NCI-H226 (cell line): Measurements from ENCODE around the gene PPP1R2C.

Experiments
- DNase-seq: peaks from one replicate; pipeline ENCODE4 v3.0.0-alpha.2; 2015

The PPP1R2C gene

GRCh38 chrX:42778096-42778495 is at the start of gene PPP1R2C:
PPP1R2C (minus strand) TSS chrX:42778163; CDS start chrX:42778079, 84 bp downstream.
- DNase-seq: no peak

- no peak for DNase-seq
Measured at GRCh38 chrX:42825201-42825600, 47.2 kb upstream of the PPP1R2C start.

- DNase-seq: no peak
Measured at GRCh38 chrX:42824541-42824940, 46.6 kb upstream of the PPP1R2C start.

GRCh38 chrX:42823443-42823842 is 45.5 kb upstream of the PPP1R2C start:
- no peak for DNase-seq

- no peak for DNase-seq
Measured at GRCh38 chrX:42821803-42822443, 44.0 kb upstream of the PPP1R2C start.

GRCh38 chrX:42818151-42818921 is 40.4 kb upstream of the PPP1R2C start:
- no peak for DNase-seq

- DNase-seq: no peak
Measured at GRCh38 chrX:42809569-42809968, 31.6 kb upstream of the PPP1R2C start.

GRCh38 chrX:42807393-42807792 is 29.4 kb upstream of the PPP1R2C start:
- no peak for DNase-seq

GRCh38 chrX:42804524-42804923 is 26.6 kb upstream of the PPP1R2C start:
- DNase-seq: no peak

- DNase-seq: peak; percentile 51
Measured at GRCh38 chrX:42803320-42803719, 25.4 kb upstream of the PPP1R2C start.

- DNase-seq: no peak
Measured at GRCh38 chrX:42797651-42798269, 19.8 kb upstream of the PPP1R2C start.

GRCh38 chrX:42783451-42783850 is 5.5 kb upstream of the PPP1R2C start:
- no peak for DNase-seq

GRCh38 chrX:42776195-42776594 is 1.8 kb downstream of the PPP1R2C start:
- peak; percentile 80 for DNase-seq

- no peak for DNase-seq
Measured at GRCh38 chrX:42772874-42773273, 5.1 kb downstream of the PPP1R2C start.

GRCh38 chrX:42771506-42772335 is 6.2 kb downstream of the PPP1R2C start:
- no peak for DNase-seq

- DNase-seq: peak; percentile 59
Measured at GRCh38 chrX:42770566-42770965, 7.4 kb downstream of the PPP1R2C start.

GRCh38 chrX:42759881-42760280 is 18.1 kb downstream of the PPP1R2C start:
- no peak for DNase-seq

- peak; percentile 36 for DNase-seq
Measured at GRCh38 chrX:42755815-42756214, 22.1 kb downstream of the PPP1R2C start.

- DNase-seq: no peak
Measured at GRCh38 chrX:42754603-42755002, 23.4 kb downstream of the PPP1R2C start.

GRCh38 chrX:42754115-42754514 is 23.8 kb downstream of the PPP1R2C start:
- peak; percentile 37 for DNase-seq

GRCh38 chrX:42752730-42753129 is 25.2 kb downstream of the PPP1R2C start:
- DNase-seq: no peak

GRCh38 chrX:42751573-42751972 is 26.4 kb downstream of the PPP1R2C start:
- DNase-seq: peak; percentile 27
